ENCODE data around the gene CC2D2B. TPM values are rescaled to one million over a fixed set of nuclear protein-coding genes. Genes with fewer than 3 reads are reported as not detected.
"Not testable (repeated sequence)": the region's sequence is repeated elsewhere in the genome, so short reads cannot be mapped to it uniquely, and the experiment has no call there.

Gene CC2D2B
- total RNA-seq, 1 donor from 2014 or later, result not detected

GRCh38 chr10:95872158-95872711 lies 35.5 kb upstream of the CC2D2B start:
- H3K27ac Mint-ChIP-seq (ENCODE audit: unreplicated experiment), result no peak overlapping the region
- H3K4me1 Mint-ChIP-seq (ENCODE audit: low read depth, unreplicated experiment), result no peaks in the 10 kb centered on the region
- no peak for TF ChIP-seq CTCF (IDR thresholded peaks at IDR 0.05; ENCODE audit: partially characterized antibody, unreplicated experiment)
- H3K9me3 Mint-ChIP-seq (ENCODE audit: unreplicated experiment), result no peaks in the 10 kb centered on the region
- DNase-seq, result no peak
- no peaks in the 10 kb centered on the region for H3K27me3 Mint-ChIP-seq (ENCODE audit: unreplicated experiment)
- no peak overlapping the region for H3K4me3 Mint-ChIP-seq (ENCODE audit: unreplicated experiment)
- peaks cover 17% of the 10 kb centered on the region for H3K36me3 Mint-ChIP-seq (ENCODE audit: unreplicated experiment)

- no peak overlapping the region for H3K27ac Mint-ChIP-seq (ENCODE audit: unreplicated experiment)
- H3K27me3 Mint-ChIP-seq (ENCODE audit: unreplicated experiment), result no peaks in the 10 kb centered on the region
- no peak for DNase-seq
- peaks cover 17% of the 10 kb centered on the region for H3K36me3 Mint-ChIP-seq (ENCODE audit: unreplicated experiment)
- no peak overlapping the region for H3K4me3 Mint-ChIP-seq (ENCODE audit: unreplicated experiment)
- H3K9me3 Mint-ChIP-seq (ENCODE audit: unreplicated experiment), result no peaks in the 10 kb centered on the region
- TF ChIP-seq CTCF (IDR thresholded peaks at IDR 0.05; ENCODE audit: partially characterized antibody, unreplicated experiment), result no peak
- H3K4me1 Mint-ChIP-seq (ENCODE audit: low read depth, unreplicated experiment), result no peaks in the 10 kb centered on the region
Observed at GRCh38 chr10:95873139-95873538, 34.6 kb upstream of the CC2D2B start.

GRCh38 chr10:95873651-95874050 lies 34.1 kb upstream of the CC2D2B start:
- no peak for DNase-seq
- no peak overlapping the region for H3K27ac Mint-ChIP-seq (ENCODE audit: unreplicated experiment)
- peaks cover 17% of the 10 kb centered on the region for H3K36me3 Mint-ChIP-seq (ENCODE audit: unreplicated experiment)
- H3K9me3 Mint-ChIP-seq (ENCODE audit: unreplicated experiment), result no peaks in the 10 kb centered on the region
- H3K4me3 Mint-ChIP-seq (ENCODE audit: unreplicated experiment), result no peak overlapping the region
- TF ChIP-seq CTCF (IDR thresholded peaks at IDR 0.05; ENCODE audit: partially characterized antibody, unreplicated experiment), result no peak
- no peaks in the 10 kb centered on the region for H3K4me1 Mint-ChIP-seq (ENCODE audit: low read depth, unreplicated experiment)
- H3K27me3 Mint-ChIP-seq (ENCODE audit: unreplicated experiment), result no peaks in the 10 kb centered on the region

- H3K27ac Mint-ChIP-seq (ENCODE audit: unreplicated experiment); H3K9me3 Mint-ChIP-seq (ENCODE audit: unreplicated experiment); H3K27me3 Mint-ChIP-seq (ENCODE audit: unreplicated experiment); H3K4me3 Mint-ChIP-seq (ENCODE audit: unreplicated experiment); H3K4me1 Mint-ChIP-seq (ENCODE audit: low read depth, unreplicated experiment); DNase-seq: not testable (repeated sequence)
- H3K36me3 Mint-ChIP-seq (ENCODE audit: unreplicated experiment), result peaks cover 17% of the 10 kb centered on the region
Observed at GRCh38 chr10:95874783-95875182, 33.0 kb upstream of the CC2D2B start.

GRCh38 chr10:95876756-95877155 lies 31.0 kb upstream of the CC2D2B start:
- TF ChIP-seq CTCF (IDR thresholded peaks at IDR 0.05; ENCODE audit: partially characterized antibody, unreplicated experiment), result no peak
- no peak for DNase-seq
- peaks cover 17% of the 10 kb centered on the region for H3K36me3 Mint-ChIP-seq (ENCODE audit: unreplicated experiment)
- no peaks in the 10 kb centered on the region for H3K9me3 Mint-ChIP-seq (ENCODE audit: unreplicated experiment)
- no peak overlapping the region for H3K27ac Mint-ChIP-seq (ENCODE audit: unreplicated experiment)
- H3K4me1 Mint-ChIP-seq (ENCODE audit: low read depth, unreplicated experiment), result no peaks in the 10 kb centered on the region
- H3K4me3 Mint-ChIP-seq (ENCODE audit: unreplicated experiment), result no peak overlapping the region
- no peaks in the 10 kb centered on the region for H3K27me3 Mint-ChIP-seq (ENCODE audit: unreplicated experiment)
